Measurements from ENCODE around the gene AIP.
"Not testable (repeated sequence)": the region's sequence is repeated elsewhere in the genome, so short reads cannot be mapped to it uniquely, and the experiment has no call there.

The AIP gene

DNA sequence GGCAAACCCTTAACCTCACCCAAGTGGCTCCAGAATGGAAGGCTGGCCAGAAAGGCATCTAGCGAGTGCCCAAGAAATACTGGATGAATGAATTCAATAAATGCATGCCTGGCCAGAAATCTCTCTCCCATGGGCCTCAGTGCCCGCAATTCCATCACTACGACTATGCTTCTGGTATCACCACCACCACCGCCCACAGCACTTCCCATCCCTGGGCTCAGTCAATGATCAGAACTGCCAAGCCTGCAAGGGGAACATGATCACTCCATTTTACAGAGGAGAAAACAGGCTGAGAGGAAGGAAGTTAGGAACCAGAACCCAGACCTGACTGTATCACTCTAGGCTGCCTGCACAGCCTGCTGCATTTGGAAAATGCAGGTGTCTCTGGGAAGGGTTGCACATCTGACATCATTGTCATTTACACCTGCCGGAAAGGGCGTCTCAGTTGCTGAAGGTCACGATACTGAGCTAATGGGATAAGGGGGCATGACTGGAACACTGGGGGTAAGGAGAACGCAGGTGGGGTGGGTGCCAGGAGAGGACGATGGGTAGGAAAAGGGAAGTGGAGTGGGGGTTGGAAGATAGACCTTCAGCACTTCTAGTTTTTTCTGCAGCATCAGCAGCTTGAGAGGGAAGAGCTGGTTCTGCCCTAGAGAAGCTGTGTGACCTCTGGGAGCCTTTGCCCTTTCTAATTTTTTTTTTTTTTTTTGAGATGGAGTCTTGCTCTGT, 33.5 kb upstream of the AIP start:
- DNase-seq (ENCODE audit: low spot score), result no peak

DNA sequence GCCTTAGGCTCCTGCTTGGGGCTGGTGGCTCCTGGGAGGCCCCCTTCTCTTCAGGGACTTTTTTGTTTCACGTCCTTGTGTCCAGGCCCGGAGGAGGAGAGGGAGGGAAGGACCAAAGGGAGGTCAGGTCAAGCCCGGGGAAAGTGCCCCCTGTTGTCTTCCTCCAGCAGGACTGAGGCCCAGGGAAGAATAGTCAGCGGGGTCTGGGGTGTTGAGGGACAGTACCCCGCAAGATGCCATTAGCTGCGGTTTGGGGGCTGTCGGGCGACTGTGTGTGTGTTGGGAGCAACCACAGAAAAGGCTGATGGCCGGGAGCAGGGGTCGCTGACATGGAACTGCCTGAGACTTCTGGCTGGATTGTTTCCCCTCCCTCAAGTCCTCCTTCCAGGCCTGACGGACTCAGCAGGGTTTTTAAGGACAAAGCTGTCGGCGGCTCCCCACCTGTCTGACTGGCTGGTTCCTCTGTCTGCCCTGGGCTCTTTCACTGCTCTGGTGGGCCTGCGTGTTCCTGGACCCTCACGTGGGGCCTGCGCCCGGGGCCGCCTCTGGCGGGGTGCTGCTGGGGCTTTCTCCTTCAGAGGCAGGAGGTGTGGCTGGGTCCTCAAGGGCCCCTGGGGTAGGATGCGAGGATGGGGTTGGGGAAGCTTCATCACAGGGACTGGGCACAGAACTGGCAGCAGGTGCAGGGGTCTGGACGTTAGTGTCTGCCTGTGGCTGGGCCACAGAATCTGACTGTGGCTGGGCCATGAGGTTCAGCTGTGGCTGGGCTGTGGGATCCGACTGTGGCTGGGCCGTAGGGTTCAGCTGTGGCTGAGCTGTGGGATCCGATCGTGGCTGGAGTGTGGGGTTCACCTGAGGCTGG, 31.8 kb upstream of the AIP start:
- DNase-seq (ENCODE audit: low spot score), result no peak

DNA sequence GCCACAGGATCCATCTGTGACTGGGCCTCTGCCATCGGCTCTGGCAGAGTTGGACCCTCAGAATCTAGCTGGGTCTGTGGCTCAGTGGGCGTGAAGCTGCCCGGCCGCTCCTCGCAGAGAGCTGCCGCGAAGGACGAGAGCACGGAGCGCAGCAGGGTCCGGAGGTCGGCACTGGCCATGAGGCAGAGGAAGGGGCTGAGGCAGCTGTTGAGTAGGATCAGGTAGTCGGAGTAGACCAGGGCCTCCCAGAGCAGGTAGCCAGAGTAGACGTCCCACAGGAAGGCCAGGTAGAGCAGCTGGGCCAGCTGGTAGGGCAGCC, 31.2 kb upstream of the AIP start:
- no peak for DNase-seq (ENCODE audit: low spot score)

DNA sequence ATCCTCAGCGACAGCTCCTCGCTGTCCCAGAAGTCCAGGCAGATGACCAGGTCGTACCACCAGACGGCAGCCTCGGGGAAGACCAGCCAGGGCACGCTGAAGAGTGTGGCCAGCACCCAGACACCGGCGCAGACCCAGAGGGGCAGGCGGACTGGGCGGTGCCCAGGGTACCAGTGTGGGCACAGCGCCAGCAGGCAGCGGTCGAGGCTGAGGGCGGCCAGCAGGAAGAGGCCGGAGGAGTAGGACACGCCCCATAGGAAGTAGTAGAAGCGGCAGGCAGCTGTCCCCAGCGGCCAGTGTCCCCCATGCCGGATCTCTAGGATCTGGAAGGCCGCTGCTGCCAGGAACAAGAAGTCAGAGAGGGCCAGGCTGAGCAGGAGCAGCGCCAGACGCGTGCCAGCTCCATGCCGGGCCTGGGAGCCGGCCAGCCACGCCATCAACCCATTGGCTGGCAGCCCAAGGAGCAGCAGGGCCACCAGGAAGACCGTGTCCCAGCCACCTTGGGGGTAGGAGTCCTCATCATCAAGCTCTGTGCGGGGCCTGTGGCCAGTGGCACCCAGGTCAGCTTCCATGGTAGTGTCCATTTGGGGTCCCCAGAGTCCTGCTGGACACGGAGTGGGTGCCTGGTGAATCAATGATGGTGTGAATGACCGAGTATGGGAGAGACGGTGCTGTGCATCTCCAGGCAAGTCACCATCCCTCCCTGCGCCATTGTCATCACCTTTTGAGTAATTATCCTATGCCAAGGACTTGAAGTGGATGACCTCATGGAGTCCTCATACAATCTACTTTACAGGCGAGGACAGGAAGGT, 30.5 kb upstream of the AIP start, which contains the start of gene GPR152:
GPR152 (minus strand) TSS at position 589 of the 812 bp plus-strand sequence; CDS start at position 584, 5 bp downstream.
- DNase-seq (ENCODE audit: low spot score), result no peak

DNA sequence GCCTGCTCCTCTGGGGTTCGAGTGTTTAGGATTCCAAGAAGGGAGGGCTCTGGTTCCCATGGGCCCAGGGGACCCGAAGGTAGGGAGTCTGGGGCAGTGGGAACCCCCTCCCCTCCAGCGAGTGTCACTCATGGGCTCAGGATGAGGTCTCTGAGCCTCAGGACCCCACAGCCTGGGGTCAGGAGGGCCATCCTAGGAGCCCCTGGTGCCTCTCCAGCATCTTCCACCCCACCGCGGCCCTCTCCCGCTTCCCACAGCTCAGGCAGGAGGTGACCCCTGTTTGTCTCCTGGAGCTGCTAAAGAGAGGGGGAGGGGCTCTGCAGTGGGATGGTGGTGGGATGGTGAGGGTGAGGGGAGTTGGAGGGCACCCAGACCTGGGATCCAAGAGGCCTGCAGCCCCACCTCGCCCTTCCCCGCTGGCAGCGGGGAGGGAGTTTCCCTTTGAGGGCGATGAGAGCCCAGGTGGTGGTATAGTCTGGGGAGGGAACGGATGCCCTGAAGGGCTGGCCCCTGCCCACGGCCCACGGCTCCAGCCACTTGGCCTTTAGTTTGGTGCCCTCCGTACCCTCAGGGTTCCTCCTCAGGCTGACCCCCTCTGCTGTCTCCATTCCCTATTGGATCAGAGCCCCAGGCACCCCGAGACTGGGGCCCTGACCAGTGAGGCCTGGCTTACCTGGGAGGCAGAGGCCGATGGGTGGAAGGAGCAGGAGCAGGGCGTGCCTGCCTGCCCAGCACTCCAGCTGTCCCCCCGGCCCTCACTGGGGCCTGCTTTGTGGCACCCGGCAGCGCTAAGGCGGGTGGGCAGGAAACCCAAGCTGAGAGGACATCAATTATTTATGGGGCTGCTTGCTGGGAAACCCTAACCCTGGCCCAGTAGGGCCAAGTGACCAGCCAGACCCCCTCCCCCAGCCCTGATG, 28.8 kb upstream of the AIP start:
- no peak for DNase-seq (ENCODE audit: low spot score)

DNA sequence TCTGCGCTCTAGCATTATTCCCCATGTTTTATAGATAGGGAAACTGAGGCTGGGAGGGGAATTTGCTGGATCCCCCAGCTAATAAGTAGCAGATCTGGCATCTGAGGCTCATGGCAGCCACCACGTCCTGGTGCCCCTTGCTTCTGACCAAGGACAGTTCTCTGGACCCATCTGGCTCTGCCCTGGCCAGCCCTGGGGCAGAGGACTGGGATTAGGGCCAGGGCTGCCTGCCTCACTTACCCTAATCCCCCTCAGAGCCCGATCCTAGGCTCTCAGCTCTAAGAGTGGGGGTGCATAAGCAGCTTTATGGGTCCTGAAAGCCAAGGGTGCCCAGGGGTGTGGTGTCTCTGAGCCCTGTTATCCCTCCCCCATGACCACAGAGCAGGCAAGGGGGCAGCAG, 27.8 kb upstream of the AIP start, which contains the start of gene CABP4:
CABP4 (plus strand) TSS at position 301 of the 400 bp plus-strand sequence; CDS start at position 371, 70 bp downstream.
- no peak for DNase-seq (ENCODE audit: low spot score)

DNA sequence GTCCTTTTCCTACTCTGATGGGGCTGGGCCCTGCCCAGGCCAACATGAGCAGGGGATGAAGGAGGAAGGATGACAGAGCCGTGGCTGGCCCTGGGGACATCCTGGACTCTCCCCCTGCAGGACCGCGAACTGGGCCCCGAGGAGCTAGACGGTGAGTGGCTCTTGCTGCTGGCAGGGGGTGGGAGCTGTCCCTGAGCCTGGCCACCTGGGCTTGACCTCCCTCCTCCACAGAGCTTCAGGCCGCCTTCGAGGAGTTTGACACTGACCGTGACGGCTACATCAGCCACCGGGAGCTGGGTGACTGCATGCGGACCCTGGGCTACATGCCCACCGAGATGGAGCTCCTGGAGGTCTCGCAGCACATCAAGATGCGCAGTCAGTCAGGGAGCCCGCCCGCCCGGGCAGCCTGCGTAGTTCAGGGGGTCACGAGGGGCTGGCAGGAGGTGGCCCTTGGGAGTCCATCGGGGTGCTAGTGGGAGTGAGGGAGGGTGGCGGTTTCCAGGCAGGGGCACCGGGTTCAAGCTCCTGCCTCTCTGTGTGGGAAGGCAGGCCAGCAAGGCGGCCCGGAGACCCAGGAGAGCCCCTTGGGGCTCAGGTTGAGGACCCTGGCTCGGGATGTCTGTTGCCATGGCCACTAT, 26.6 kb upstream of the AIP start:
- DNase-seq (ENCODE audit: low spot score), result no peak

DNA sequence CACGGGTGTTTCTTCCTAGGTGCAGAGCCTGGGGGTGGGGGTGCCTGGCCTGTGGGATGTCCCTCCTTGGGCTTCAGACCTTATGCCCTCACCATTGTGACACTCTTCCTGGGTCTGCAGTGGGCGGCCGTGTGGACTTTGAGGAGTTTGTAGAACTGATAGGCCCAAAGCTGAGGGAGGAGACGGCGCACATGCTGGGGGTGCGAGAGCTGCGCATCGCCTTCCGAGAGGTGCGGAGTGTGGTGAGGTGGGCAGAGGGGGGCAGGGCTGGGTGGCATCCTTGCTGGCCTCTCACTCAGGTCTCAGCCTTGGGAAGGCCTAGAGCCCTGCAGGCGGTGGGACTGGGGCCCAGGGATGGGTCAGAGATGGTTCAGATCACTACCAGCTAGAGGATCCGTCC, 25.4 kb upstream of the AIP start:
- DNase-seq (ENCODE audit: low spot score), result no peak

DNA sequence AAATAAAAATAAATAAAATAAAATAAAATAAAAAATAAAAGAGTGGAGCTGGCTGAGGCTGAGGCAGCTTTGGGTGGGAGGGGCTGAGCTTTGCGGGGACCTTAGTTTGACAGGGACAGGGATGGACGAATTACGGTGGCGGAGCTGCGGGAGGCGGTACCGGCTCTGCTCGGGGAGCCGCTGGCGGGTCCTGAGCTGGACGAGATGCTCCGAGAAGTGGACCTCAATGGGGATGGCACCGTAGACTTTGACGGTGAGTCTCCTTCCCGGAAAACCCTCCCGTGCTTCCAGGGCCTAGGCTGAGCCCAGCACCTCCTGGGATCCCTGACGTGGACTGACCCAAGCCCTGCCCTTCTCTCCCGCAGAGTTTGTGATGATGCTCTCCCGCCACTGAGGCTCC, 24.6 kb upstream of the AIP start:
- DNase-seq (ENCODE audit: low spot score), result no peak

DNA sequence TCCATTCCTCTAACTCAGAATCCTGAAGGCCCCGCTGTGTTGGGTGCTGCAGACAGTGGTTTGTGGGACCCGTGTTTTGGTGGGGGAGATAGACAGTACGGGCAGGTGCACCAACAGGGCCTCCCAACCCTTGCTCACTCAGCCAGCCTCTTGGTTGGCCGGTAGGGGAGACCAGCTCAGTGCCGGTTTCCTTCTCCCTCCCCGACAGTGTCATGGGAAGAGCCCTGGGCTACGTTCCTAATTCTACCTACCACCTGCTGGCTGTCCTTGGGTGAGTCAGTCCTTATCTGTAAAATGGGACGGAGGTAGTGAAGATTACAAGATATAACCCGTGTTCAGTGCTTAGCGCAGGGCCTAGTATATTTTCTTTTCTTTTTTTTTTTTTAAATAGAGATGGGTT, 19.6 kb upstream of the AIP start:
- DNase-seq (ENCODE audit: low spot score), result no peak

DNA sequence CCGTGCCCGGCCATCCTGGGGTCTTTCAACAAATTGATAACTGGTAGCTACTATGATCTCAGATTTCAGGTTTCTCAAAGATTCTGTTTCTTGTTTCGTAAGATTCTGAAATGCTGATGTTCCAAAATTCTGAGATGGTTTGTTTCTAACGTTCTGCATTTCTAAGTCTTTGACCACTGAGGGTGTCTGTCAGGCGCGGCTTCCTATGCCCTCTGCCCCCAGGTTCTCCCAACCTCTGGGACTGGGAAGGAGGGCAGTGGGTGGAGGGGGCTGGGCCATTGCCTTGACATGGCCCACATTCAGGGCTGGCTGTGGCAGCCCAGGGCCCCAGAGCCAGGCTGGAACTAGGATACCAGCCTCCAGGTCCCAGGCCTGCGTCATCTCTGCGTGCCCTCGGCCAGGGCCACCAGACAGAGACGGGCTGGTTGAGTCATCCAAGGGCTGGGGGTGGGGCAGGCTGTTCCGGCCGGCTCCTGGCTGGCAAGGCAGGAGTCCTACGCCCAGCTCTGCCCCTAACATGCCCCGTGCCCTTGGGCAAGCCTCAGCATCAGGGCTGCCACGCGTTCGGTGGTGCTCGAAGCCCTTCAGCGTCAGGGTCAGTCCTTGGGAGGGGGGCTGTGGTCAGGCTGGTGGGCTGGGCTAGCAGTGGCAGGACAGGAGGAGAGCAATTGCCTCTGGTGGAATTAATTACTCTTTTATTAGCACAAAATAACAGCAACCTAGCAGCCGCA, 19.0 kb upstream of the AIP start:
- peak; percentile 79 for DNase-seq (ENCODE audit: low spot score)

DNA sequence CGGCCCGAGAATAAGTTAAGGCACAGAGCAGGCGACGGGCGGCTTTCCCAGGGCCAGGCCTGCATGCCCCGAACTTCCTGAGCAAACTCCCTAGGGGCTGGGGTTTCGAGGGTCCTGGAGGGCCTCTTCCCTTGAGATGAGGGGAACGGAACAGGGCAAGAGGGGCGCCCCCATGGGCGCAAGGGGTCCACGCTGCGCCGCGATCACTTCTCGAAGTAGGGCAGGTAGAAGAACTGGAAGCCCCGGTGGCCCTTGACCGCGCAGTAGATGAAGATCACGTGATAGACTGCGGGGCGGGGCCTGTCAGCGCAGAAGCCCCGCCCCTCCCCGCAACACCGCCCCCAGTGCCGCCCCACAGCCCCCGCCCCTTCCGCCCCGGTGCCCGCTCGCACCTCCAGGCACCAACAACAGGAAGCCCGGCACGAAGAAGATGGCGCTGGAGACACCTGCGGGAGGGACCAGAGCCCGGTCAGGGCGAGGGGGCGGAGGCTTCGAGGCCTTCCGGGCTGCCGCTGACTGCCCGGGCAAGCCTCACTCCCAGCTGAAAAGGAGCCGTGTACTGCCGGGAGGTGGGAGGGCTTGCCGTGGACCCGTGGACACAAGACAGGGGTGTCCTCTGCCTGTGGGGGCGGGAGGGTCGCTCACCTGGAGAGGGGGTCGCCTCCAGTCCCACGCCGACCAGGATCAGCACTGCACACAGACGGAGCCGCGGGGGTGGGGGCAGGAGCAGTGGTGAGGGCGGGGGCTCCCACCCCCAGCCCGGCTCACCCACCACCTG, 18.2 kb upstream of the AIP start:
- DNase-seq (ENCODE audit: low spot score), result peak; percentile 82

DNA sequence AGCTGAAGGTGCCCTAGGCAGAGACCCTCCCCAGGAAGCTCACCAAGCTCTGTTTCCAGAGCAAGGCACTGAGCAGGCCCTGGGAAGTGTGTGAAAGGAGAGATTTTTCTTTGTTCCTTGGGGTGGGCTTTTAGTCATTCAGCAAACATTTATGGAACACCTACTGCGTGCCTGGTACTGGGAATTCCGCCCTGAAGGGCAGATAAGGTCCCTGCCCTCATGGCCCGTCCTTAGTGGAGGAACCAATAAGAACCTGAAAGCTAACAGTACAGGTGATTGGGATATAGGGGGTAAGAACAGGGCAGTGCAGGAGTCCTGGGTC, 17.7 kb upstream of the AIP start:
- DNase-seq (ENCODE audit: low spot score), result no peak

DNA sequence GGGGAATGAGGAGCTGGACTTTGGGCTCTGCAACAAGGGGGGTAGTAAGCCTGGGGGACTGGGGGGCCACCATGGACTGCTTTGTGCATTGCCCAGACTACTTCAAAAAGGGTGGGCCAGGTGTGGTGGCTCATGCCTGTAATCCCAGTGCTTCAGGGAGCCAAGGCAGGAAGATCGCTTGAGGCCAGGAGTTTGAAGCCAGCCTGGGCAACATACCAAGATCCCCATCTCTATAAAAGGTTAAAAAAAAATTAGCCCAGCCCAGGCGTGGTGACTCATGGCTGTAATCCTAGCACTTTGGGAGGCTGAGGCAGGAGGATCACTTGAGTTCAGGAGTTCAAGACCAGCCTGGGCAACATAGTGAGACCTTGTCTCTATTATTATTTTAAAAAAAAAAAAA, 17.3 kb upstream of the AIP start:
- not testable (repeated sequence) for DNase-seq (ENCODE audit: low spot score)

DNA sequence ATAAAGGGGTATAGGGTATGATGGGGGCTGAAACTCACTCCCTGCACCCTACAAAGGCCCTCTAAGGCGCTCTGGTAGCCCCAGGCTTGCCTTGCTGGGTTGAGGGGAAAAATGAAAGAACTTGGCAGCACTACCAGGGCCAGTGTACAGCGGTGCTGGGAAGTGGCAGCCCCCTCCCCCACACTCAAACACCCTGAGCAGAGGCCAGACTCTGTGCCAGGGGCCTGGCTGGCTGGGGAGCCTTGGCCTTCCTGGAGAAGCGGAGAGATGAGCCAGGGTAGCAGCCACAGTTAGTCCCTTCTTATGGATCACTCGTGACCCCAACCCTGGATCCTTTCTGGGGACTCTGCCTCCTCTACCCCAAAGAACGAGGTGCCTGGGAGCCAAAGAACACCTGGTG, 16.5 kb upstream of the AIP start:
- DNase-seq (ENCODE audit: low spot score), result no peak

DNA sequence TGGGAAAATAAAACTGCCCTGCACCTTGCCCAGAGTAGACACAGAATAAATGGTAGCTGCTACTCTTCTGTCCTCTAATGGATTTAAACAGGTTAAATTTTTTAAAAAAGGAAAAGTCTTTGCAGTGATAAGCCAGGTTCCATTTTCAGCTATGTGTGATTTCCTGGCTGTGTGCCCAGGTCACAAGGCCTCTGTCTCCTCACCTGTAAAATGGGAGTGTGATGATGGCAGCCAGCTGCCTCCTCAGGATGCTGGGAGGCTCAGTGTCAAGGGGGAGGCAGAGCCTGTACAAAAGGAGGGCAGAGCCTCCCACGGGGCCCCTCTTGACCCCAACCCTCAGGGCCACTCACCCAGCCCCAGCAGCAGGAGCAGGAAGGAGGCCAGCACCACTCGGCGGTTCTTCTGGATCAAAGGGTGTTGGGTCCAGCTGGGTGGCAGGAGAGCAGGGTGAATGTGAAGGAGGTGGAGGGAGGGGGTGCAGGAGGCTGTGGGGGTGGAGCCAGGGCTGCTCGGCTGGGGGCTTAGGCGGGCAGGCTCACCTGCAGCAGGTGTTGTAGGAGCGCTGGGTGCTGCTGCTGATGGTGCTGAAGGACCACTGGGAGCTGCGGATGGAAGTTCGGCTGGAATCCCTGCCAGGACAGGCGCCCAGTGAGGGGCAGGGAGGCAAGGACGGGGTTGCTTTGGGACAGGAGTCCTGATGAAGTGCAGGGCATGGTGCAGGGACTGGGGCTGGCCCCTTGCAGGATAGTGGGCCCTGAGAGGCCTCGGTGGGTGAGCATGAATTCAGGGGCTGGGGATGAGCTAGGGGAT, 15.7 kb upstream of the AIP start:
- DNase-seq (ENCODE audit: low spot score), result no peak

DNA sequence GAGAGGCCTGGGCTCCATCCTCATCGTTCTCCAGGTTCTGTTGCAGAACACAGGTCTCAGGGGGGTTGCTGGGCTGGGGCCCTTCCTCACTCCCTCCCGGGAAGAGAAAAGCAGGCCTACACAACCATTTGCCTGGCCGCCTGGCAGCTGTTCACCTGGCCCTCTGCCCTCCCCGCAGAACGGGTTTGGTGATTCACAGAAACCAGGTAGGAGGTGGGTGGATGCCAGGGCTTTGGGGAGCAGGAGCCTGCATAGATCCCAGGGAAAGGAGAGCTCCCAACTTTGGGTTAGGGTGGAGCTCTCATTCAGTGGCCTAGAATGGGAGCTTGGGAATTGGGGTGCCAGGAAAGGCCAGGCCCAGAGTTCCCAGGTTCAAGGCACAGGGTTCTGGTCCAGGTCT, 14.8 kb upstream of the AIP start:
- no peak for DNase-seq (ENCODE audit: low spot score)

DNA sequence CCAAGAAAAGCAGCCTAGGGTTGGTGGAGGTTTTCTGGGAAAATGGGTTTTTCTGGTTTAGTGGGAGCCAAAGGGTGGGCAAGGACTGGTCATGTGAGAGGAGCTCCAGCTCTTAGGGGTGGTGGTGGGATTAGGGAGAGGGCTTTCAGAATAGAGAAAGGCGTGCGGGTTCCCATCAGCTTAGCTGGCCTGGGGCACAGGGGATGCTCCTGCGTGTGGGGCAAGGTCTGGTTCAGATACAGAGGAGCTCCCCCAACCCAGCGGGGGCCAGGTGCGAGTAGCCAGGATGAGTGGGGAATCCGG, 14.4 kb upstream of the AIP start:
- no peak for DNase-seq (ENCODE audit: low spot score)
